ENCODE measurements around the gene COA8. TPM values are rescaled to one million over a fixed set of nuclear protein-coding genes. Genes with fewer than 3 reads are reported as not detected.
A peak's percentile ranks its signal among the peaks of the same experiment; 100 is the strongest.

COA8 gene
- total and polyA plus RNA-seq, 7 donors: 33.9 to 67.3 (median 38.2) TPM

- peak overlapping the region; percentile 64 to 85 (median 78) for H3K4me3 ChIP-seq
- DNase-seq: no peak
- H3K9me3 ChIP-seq: no peaks in the 10 kb centered on the region
- H3K27me3 ChIP-seq: no peaks in the 10 kb centered on the region
- H3K36me3 ChIP-seq: peaks cover 5 to 12% (median 11%) of the 10 kb centered on the region in 4 donors
- WGBS, 2 donors: 38 to 70% methylated on average over 10 of the region's 10 CpGs
- no peak for TF ChIP-seq POLR2AphosphoS5 (IDR thresholded peaks at IDR 0.05)
- no peak for TF ChIP-seq POLR2A (IDR thresholded peaks at IDR 0.05)
- TF ChIP-seq EP300 (IDR thresholded peaks at IDR 0.05): no peak
- no peak for TF ChIP-seq CTCF (IDR thresholded peaks at IDR 0.05)
- H3K4me1 ChIP-seq: peaks cover 0 to 60% (median 53%) of the 10 kb centered on the region in 4 donors
- intact Hi-C loops (cut with DNase I): no loop called here
- peak overlapping the region; percentile 86 to 98 (median 93) for H3K27ac ChIP-seq
Observed at GRCh38 chr14:103520269-103520656, 42.5 kb upstream of the COA8 start.

GRCh38 chr14:103520657-103521437 is 41.9 kb upstream of the COA8 start:
- no peaks in the 10 kb centered on the region for H3K9me3 ChIP-seq
- DNase-seq: peak; percentile 95
- intact Hi-C loops (cut with DNase I): no loop called here
- H3K36me3 ChIP-seq: peaks cover 5 to 12% (median 11%) of the 10 kb centered on the region in 4 donors
- H3K27ac ChIP-seq: peak overlapping the region; percentile 86 to 98 (median 93)
- H3K4me3 ChIP-seq: peak overlapping the region; percentile 64 to 85 (median 78)
- TF ChIP-seq POLR2AphosphoS5 (IDR thresholded peaks at IDR 0.05): peak; percentile 58 to 88 (median 72)
- peak in 1 of 4 donors; percentile 45 for TF ChIP-seq EP300 (IDR thresholded peaks at IDR 0.05)
- peak; percentile 37 to 48 (median 42) for TF ChIP-seq CTCF (IDR thresholded peaks at IDR 0.05)
- peak; percentile 22 to 29 for TF ChIP-seq POLR2A (IDR thresholded peaks at IDR 0.05)
- WGBS, 2 donors: 1 to 2% methylated on average over 66 of the region's 66 CpGs
- peaks cover 0 to 66% (median 59%) of the 10 kb centered on the region in 4 donors for H3K4me1 ChIP-seq
- H3K27me3 ChIP-seq: no peaks in the 10 kb centered on the region

DNA sequence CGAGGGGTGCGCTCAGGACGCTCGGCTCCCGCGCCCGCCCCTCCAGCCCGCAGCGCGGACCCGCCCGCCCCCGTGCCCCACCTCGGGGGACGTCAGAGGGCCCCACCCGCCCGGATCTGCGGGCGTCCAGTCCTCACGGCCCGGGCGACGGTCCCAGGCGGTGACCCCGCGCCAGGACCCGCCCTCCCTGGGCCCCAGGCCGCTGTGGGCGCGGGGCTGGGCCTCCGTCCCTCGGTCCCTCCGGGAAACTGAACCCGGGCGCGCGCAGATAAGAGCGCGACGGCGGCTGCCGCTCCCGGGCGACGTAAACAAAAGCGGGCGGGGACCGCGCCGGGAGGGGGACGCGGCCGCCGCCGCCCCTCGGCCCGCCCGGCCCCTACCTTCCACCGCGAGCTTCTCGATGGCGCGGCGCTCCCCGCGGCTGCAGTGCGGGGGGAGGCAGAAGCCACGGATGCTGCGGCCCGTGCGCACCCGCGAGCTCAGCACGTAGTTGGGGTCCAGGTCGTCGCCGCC is 41.3 kb upstream of the COA8 start:
- intact Hi-C loops (cut with DNase I): no loop called here
- no peaks in the 10 kb centered on the region for H3K27me3 ChIP-seq

DNA sequence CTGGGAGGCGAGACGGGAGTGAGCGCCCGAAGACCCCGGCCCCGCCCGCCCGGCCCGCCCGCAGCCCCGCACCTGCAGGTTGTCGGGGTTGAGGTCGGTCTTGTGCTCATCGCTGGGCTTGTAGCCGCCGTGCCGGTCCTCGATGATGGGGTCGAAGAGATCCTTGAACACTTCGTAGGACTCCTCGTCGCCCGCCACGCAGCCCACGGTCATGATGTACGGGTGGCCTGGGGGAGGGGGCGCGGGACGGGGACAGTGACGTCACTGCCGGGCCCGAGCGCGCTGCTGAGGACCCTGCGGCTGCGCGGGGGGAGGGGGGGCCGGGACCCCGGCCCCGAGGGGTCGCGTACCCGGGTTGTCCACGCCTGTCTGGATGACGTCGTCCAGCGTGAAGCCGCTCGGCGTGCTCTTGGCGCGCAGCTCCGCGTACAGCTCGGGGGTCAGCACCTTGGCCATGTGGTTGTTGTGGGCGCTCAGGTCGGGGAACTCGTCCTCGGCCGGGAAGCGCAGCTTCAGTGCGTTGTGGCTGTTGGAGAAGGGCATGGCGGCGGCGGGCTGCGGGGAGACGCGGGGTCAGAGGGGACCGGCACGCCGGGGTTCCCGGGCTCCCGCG is 40.7 kb upstream of the COA8 start:
- 1% methylated on average over 74 of the region's 74 CpGs for WGBS, 2 donors
- intact Hi-C loops (cut with DNase I): no loop called here
- Histone ChIP-seq H3K9me3 (no peaks in the 10 kb centered on the region), H3K36me3 (peaks cover 5 to 12% (median 11%) of the 10 kb centered on the region in 4 donors), H3K27me3 (no peaks in the 10 kb centered on the region), H3K27ac (peak overlapping the region; percentile 86 to 98 (median 93)), H3K4me3 (peak overlapping the region; percentile 64 to 85 (median 78)), H3K4me1 (peaks cover 0 to 77% (median 65%) of the 10 kb centered on the region in 4 donors)
- peak in 1 of 4 donors; percentile 42 for TF ChIP-seq POLR2AphosphoS5 (IDR thresholded peaks at IDR 0.05)
- no peak for TF ChIP-seq CTCF (IDR thresholded peaks at IDR 0.05)
- no peak for TF ChIP-seq POLR2A (IDR thresholded peaks at IDR 0.05)
- TF ChIP-seq EP300 (IDR thresholded peaks at IDR 0.05): no peak
- peak; percentile 81 for DNase-seq

More for the DNA sequence above, 41.3 kb upstream of the COA8 start:
- Histone ChIP-seq H3K27ac (peak overlapping the region; percentile 86 to 98 (median 93)), H3K9me3 (no peaks in the 10 kb centered on the region), H3K36me3 (peaks cover 5 to 12% (median 11%) of the 10 kb centered on the region in 4 donors), H3K4me3 (peak overlapping the region; percentile 64 to 85 (median 78)), H3K4me1 (peaks cover 0 to 73% (median 65%) of the 10 kb centered on the region in 4 donors)
- 1% methylated on average over 77 of the region's 77 CpGs for WGBS, 2 donors
- DNase-seq: no peak
- TF ChIP-seq CTCF (IDR thresholded peaks at IDR 0.05) (no peak), POLR2AphosphoS5 (IDR thresholded peaks at IDR 0.05) (peak in 1 of 4 donors; percentile 9), EP300 (IDR thresholded peaks at IDR 0.05) (no peak)

Measured in sigmoid colon (tissue), 7 donors.